HG03460 (cell line): ENCODE data around the gene FDPS.

Experiments
- ATAC-seq: cut with Tn5 transposase; IDR thresholded peaks from one replicate; pipeline ENCODE4 v1.9.1; 2021; ENCODE audit not compliant: unreplicated experiment

FDPS gene

GRCh38 chr1:155308493-155309422 lies at the start of gene FDPS:
FDPS (plus strand) TSS chr1:155308866; CDS start chr1:155309790, 924 bp downstream.
- ATAC-seq, result peak; percentile 89

- ATAC-seq, result no peak
Measured at GRCh38 chr1:155260276-155260675, 48.4 kb upstream of the FDPS start.

- no peak for ATAC-seq
Measured at GRCh38 chr1:155261493-155261851, 47.2 kb upstream of the FDPS start.

- peak; percentile 92 for ATAC-seq
Measured at GRCh38 chr1:155261852-155262673, 46.6 kb upstream of the FDPS start, which contains the start of gene SCAMP3. SCAMP3 (minus strand) TSS chr1:155262360; CDS start chr1:155262151, 209 bp downstream.

GRCh38 chr1:155263067-155263466 lies 45.6 kb upstream of the FDPS start:
- no peak for ATAC-seq

- no peak for ATAC-seq
Measured at GRCh38 chr1:155266553-155266952, 42.1 kb upstream of the FDPS start.

GRCh38 chr1:155267373-155267772 lies 41.3 kb upstream of the FDPS start:
- no peak for ATAC-seq

- no peak for ATAC-seq
Measured at GRCh38 chr1:155268630-155269029, 40.0 kb upstream of the FDPS start.

GRCh38 chr1:155269381-155269780 lies 39.3 kb upstream of the FDPS start:
- no peak for ATAC-seq

GRCh38 chr1:155272466-155273342 lies 36.0 kb upstream of the FDPS start:
- ATAC-seq, result peak; percentile 26

- peak; percentile 78 for ATAC-seq
Measured at GRCh38 chr1:155273343-155274245, 35.1 kb upstream of the FDPS start, which contains the start of gene CLK2. CLK2 (minus strand) TSS chr1:155273504; CDS start chr1:155270977, 2,527 bp downstream.

GRCh38 chr1:155277070-155277901 lies 31.4 kb upstream of the FDPS start, which contains the start of gene HCN3:
HCN3 (plus strand) TSS chr1:155277463; CDS start chr1:155277591, 128 bp downstream.
- peak; percentile 61 for ATAC-seq

- no peak for ATAC-seq
Measured at GRCh38 chr1:155277902-155278688, 30.6 kb upstream of the FDPS start.

GRCh38 chr1:155278689-155279160 lies 29.9 kb upstream of the FDPS start:
- no peak for ATAC-seq

- no peak for ATAC-seq
Measured at GRCh38 chr1:155279268-155279667, 29.4 kb upstream of the FDPS start.

- ATAC-seq, result no peak
Measured at GRCh38 chr1:155282488-155283091, 26.1 kb upstream of the FDPS start.

GRCh38 chr1:155284476-155284875 lies 24.2 kb upstream of the FDPS start:
- no peak for ATAC-seq
